Sigmoid colon (tissue), 7 donors: ENCODE results near the gene ANO1. TPM values are rescaled to one million over a fixed set of nuclear protein-coding genes. Genes with fewer than 3 reads are reported as not detected.

ENCODE experiments used
- DNase-seq: peaks from one replicate; pipeline ENCODE4 v3.0.0-alpha.2; 2019
- H3K27ac ChIP-seq, 4 donors: fragments of 200-600 bp; sonication (generic); one replicate each; pipeline ENCODE4 v1.5.1; 2016 to 2019; ENCODE audit warnings: mild to moderate bottlenecking in 1 of 4
- H3K27me3 ChIP-seq, 3 donors: fragments of 200-600 bp; sonication (generic); one replicate each; pipeline ENCODE4 v1.5.1; 2019; ENCODE audit warnings: mild to moderate bottlenecking in 1 of 3
- H3K36me3 ChIP-seq, 4 donors: fragments of 200-600 bp; sonication (generic); one replicate each; pipeline ENCODE4 v1.5.1; 2016 to 2019
- H3K4me1 ChIP-seq, 4 donors: fragments of 200-600 bp; sonication (generic); one replicate each; pipeline ENCODE4 v1.5.1; 2017 to 2019
- H3K4me3 ChIP-seq, 4 donors: fragments of 200-600 bp; sonication (generic); one replicate each; pipeline ENCODE4 v1.5.1; 2017 to 2019; ENCODE audit warnings: mild to moderate bottlenecking in 2 of 4, moderate library complexity in 1 of 4
- H3K9me3 ChIP-seq, 4 donors: fragments of 200-600 bp in 3 of 4; sonication (generic) in 3 of 4; one replicate each; pipeline versions ENCODE4 v1.5.1 to v1.6.1; 2013 to 2019
- CTCF ChIP-seq, 4 experiments: fragments of 450-650 bp in 3 of 4; fragments of 200-600 bp in 1 of 4; IDR thresholded peaks; one replicate each; pipeline ENCODE4 v1.5.1; 2016 to 2019; ENCODE audit warnings: antibody characterized with exemption in 4 of 4, mild to moderate bottlenecking in 3 of 4, moderate library complexity in 2 of 4
- EP300 ChIP-seq, 4 donors: sonication (generic); formaldehyde crosslinking; IDR thresholded peaks; one replicate each; pipeline ENCODE4 v1.6.1; 2017; ENCODE audit warnings: antibody characterized with exemption in 4 of 4
- POLR2A ChIP-seq, 2 donors: fragments of 450-650 bp; IDR thresholded peaks; one replicate each; pipeline ENCODE4 v1.6.1; 2016; ENCODE audit warnings: antibody characterized with exemption in 2 of 2, mild to moderate bottlenecking in 2 of 2, moderate library complexity in 2 of 2
- POLR2AphosphoS5 ChIP-seq, 4 donors: sonication (generic); formaldehyde crosslinking; IDR thresholded peaks; one replicate each; pipeline ENCODE4 v1.6.1; 2017; ENCODE audit warnings: antibody characterized with exemption in 4 of 4
- WGBS, 2 donors: extraction: QIAGEN DNeasy Blood & Tissue Kit; methylation state at CpG; one replicate each; pipeline ENCODE4 v1.1.7; 2013; 5-methylcytosine and 5-hydroxymethylcytosine counted together
- intact Hi-C: fragments of 100-400 bp; cut with DNase I; formaldehyde crosslinking; loops from one replicate; pipeline ENCODE4 v1.15.1; 2023
- polyA plus RNA-seq, 3 donors: library from polyadenylated mRNA; stranded (reverse); fragments of 200-250 nt; gene quantifications; one replicate each; pipeline ENCODE4 v1.2.3, GENCODE V29; 2013
- total RNA-seq, 4 donors: library from RNA; depleted of rRNA; stranded (reverse); fragments of >200 nt; gene quantifications; one replicate each; pipeline ENCODE4 v1.1.0, GENCODE V29; 2016
- donor health status: healthy with polysubstance abuse.
- donor health status: Bipolar disorder and iron deficiency.
- donor health status: healthy.

Gene ANO1
- total and polyA plus RNA-seq, 7 donors, result 0.60 to 33.9 (median 17.4) TPM

- H3K4me1 ChIP-seq, result peaks cover 0 to 7% (median 6%) of the 10 kb centered on the region in 4 donors
- no peaks in the 10 kb centered on the region for H3K9me3 ChIP-seq
- intact Hi-C loops, result no loop called here
- peak; percentile 54 for DNase-seq
- peak overlapping the region in 3 of 4 donors; percentile 22 to 34 (median 33) for H3K4me3 ChIP-seq
- H3K36me3 ChIP-seq, result no peaks in the 10 kb centered on the region
- WGBS, 2 donors, result 21 to 25% methylated on average over 26 of the region's 26 CpGs
- H3K27ac ChIP-seq, result peak overlapping the region in 2 of 4 donors; percentile 8 to 11
- H3K27me3 ChIP-seq, result peaks cover 9 to 57% (median 42%) of the 10 kb centered on the region in 3 donors
- TF ChIP-seq CTCF (IDR thresholded peaks at IDR 0.05), result no peak
- TF ChIP-seq EP300 (IDR thresholded peaks at IDR 0.05), result no peak
- TF ChIP-seq POLR2AphosphoS5 (IDR thresholded peaks at IDR 0.05), result no peak
- no peak for TF ChIP-seq POLR2A (IDR thresholded peaks at IDR 0.05)
Measured at GRCh38 chr11:70077411-70078094, 564 bp upstream of the ANO1 start.

GRCh38 chr11:70078781-70079616, 882 bp downstream of the ANO1 start:
- TF ChIP-seq EP300 (IDR thresholded peaks at IDR 0.05), result no peak
- no peak for TF ChIP-seq CTCF (IDR thresholded peaks at IDR 0.05)
- no peak for TF ChIP-seq POLR2A (IDR thresholded peaks at IDR 0.05)
- no peak for TF ChIP-seq POLR2AphosphoS5 (IDR thresholded peaks at IDR 0.05)
- Histone ChIP-seq H3K4me3 (peak overlapping the region in 3 of 4 donors; percentile 22 to 34 (median 33)), H3K4me1 (peaks cover 0 to 7% (median 6%) of the 10 kb centered on the region in 4 donors), H3K27ac (peak overlapping the region; percentile 2 to 49 (median 16)), H3K27me3 (peaks cover 9 to 54% (median 40%) of the 10 kb centered on the region in 3 donors), H3K36me3 (no peaks in the 10 kb centered on the region), H3K9me3 (no peaks in the 10 kb centered on the region)
- DNase-seq, result peak; percentile 64
- 12 to 16% methylated on average over 50 of the region's 50 CpGs for WGBS, 2 donors
- intact Hi-C loops, result no loop called here

GRCh38 chr11:70079691-70080090, 1.6 kb downstream of the ANO1 start:
- WGBS, 2 donors, result 82 to 83% methylated on average over 5 of the region's 5 CpGs
- intact Hi-C loops, result no loop called here
- Histone ChIP-seq H3K27me3 (peaks cover 9 to 52% (median 35%) of the 10 kb centered on the region in 3 donors), H3K36me3 (no peaks in the 10 kb centered on the region), H3K4me3 (peak overlapping the region in 1 of 4 donors; percentile 4), H3K9me3 (no peaks in the 10 kb centered on the region), H3K27ac (peak overlapping the region in 3 of 4 donors; percentile 2 to 20 (median 9)), H3K4me1 (peaks cover 0 to 7% (median 6%) of the 10 kb centered on the region in 4 donors)
- no peak for DNase-seq
- TF ChIP-seq POLR2A (IDR thresholded peaks at IDR 0.05) (no peak), CTCF (IDR thresholded peaks at IDR 0.05) (no peak), POLR2AphosphoS5 (IDR thresholded peaks at IDR 0.05) (no peak), EP300 (IDR thresholded peaks at IDR 0.05) (no peak)

GRCh38 chr11:70080763-70081162, 2.6 kb downstream of the ANO1 start:
- TF ChIP-seq POLR2A (IDR thresholded peaks at IDR 0.05), result no peak
- TF ChIP-seq POLR2AphosphoS5 (IDR thresholded peaks at IDR 0.05), result no peak
- no peak for TF ChIP-seq EP300 (IDR thresholded peaks at IDR 0.05)
- no peak for TF ChIP-seq CTCF (IDR thresholded peaks at IDR 0.05)
- Histone ChIP-seq H3K36me3 (no peaks in the 10 kb centered on the region), H3K27ac (no peak overlapping the region), H3K9me3 (no peaks in the 10 kb centered on the region), H3K4me3 (no peak overlapping the region), H3K27me3 (peaks cover 9 to 50% (median 35%) of the 10 kb centered on the region in 3 donors), H3K4me1 (peaks cover 0 to 7% (median 6%) of the 10 kb centered on the region in 4 donors)
- 55 to 79% methylated on average over 10 of the region's 10 CpGs for WGBS, 2 donors
- no peak for DNase-seq
- intact Hi-C loops, result no loop called here
